ENCODE measurements around the gene OST4. TPM values are rescaled to one million over a fixed set of nuclear protein-coding genes. Genes with fewer than 3 reads are reported as not detected.

The OST4 gene
- total and polyA plus RNA-seq, 10 of the 15 experiments (the other 5 are each of a cell fraction or from before 2014, with no cell fraction given): 270 to 1,543 (median 523) TPM

- TF ChIP-seq ZZZ3 (IDR thresholded peaks at IDR 0.05; ENCODE audit: control insufficient read depth, insufficient read length, low read depth): no peak
- no peak for TF ChIP-seq ZNF274 (IDR thresholded peaks at IDR 0.05; ENCODE audit: insufficient read depth, insufficient read length)
- no peak; the same call in 1 of the 2 replicates for TF ChIP-seq ATF7 (IDR thresholded peaks at IDR 0.05; ENCODE audit: low read depth)
- peak; percentile 85; the same call in 1 of the 2 replicates for TF ChIP-seq TCF7 (IDR thresholded peaks at IDR 0.05; ENCODE audit: borderline replicate concordance)
- TF ChIP-seq MTA2 (IDR thresholded peaks at IDR 0.05; ENCODE audit: low read depth): peak; percentile 38
- TF ChIP-seq ETV6 (conservative IDR thresholded peaks at IDR 0.05 in 1 of 2, IDR thresholded peaks at IDR 0.05 in 1 of 2; ENCODE audit: borderline replicate concordance in 1 of 2, low read depth in 1 of 2): no peak
- TF ChIP-seq HDAC2 (IDR thresholded peaks at IDR 0.05): no peak
- no peak for TF ChIP-seq CBX3 (IDR thresholded peaks at IDR 0.05; ENCODE audit: borderline replicate concordance, low read depth)
- TF ChIP-seq NRF1 (conservative IDR thresholded peaks at IDR 0.05; ENCODE audit: low read depth, low read length): no peak
- peak; percentile 36 for TF ChIP-seq FOS (IDR thresholded peaks at IDR 0.05; ENCODE audit: borderline replicate concordance, extremely low read depth, insufficient read length)
- TF ChIP-seq BCL11A (IDR thresholded peaks at IDR 0.05; ENCODE audit: low read depth, low read length): no peak
- TF ChIP-seq NFYA (IDR thresholded peaks at IDR 0.05; ENCODE audit: borderline replicate concordance, low read depth, low read length): peak; percentile 42
- no peak for TF ChIP-seq HCFC1 (IDR thresholded peaks at IDR 0.05; ENCODE audit: low read length)
- TF ChIP-seq CEBPB (IDR thresholded peaks at IDR 0.05; ENCODE audit: borderline replicate concordance in 1 of 2, low read depth in 2 of 2, low read length in 2 of 2): peak in 1 of 2 experiments; percentile 37; a peak in 1 of 4 replicates
- peak; percentile 34; the same call in 1 of the 2 replicates for TF ChIP-seq HSF1 (IDR thresholded peaks at IDR 0.05; ENCODE audit: low read depth, low read length)
- 0 out of 2 replicates have a peak, but pooled peaks have one; percentile 8 for TF ChIP-seq JUND (IDR thresholded peaks at IDR 0.05; ENCODE audit: low read depth, low read length)
- TF ChIP-seq NFIC (IDR thresholded peaks at IDR 0.05; ENCODE audit: low read depth, low read length): peak; percentile 83; the same call in 1 of the 2 replicates
- peak; percentile 54 for TF ChIP-seq PBX3 (IDR thresholded peaks at IDR 0.05; ENCODE audit: insufficient replicate concordance, low read depth, low read length)
- TF ChIP-seq PAX5 (IDR thresholded peaks at IDR 0.05; ENCODE audit: borderline replicate concordance, low read depth, low read length): peak; percentile 8; the same call in 1 of the 2 replicates
- peak; percentile 52; the same call in 1 of the 2 replicates for TF ChIP-seq BMI1 (IDR thresholded peaks at IDR 0.05; ENCODE audit: borderline replicate concordance)
- TF ChIP-seq SMAD1 (IDR thresholded peaks at IDR 0.05; ENCODE audit: low read depth, partially characterized antibody): no peak
- TF ChIP-seq BCLAF1 (IDR thresholded peaks at IDR 0.05): no peak; the same call in 1 of the 2 replicates
- peak; percentile 27 for TF ChIP-seq SIX5 (IDR thresholded peaks at IDR 0.05; ENCODE audit: low read depth, low read length, severe bottlenecking)
- TF ChIP-seq EZH2 (IDR thresholded peaks at IDR 0.05; ENCODE audit: borderline replicate concordance, control insufficient read depth, low read depth, low read length): no peak
These were observed 20.2 kb downstream of the OST4 start, which contains the start of gene AGBL5 (continued) for GRCh38 chr2:27050996-27051901.
